Activated naive CD8-positive, alpha-beta T cell treated with anti-CD3 and anti-CD28 coated beads, Interleukin-2, amount 10 ng/mL, durations not matched to agents 7 days and 5 days (primary cell): ENCODE measurements around the gene AP5S1. TPM values are rescaled to one million over a fixed set of nuclear protein-coding genes. Genes with fewer than 3 reads are reported as not detected.

Experiments
- ATAC-seq: fragments of 150-1000 bp; cut with Tn5 transposase; one replicate; pipeline ENCODE4 v1.10.0; 2021; ENCODE audit warnings: low read depth, moderate library complexity
- POLR2A ChIA-PET: fragments of 350-600 bp; sonication (Branson Sonifier 250); formaldehyde crosslinking; loops from one replicate; lab custom pipeline; 2021; ENCODE audit warnings: antibody characterized with exemption; lab: Charles Lee
- DNase-seq: peaks from one replicate; pipeline ENCODE4 v3.0.0; 2021
- H3K27ac Mint-ChIP-seq: one replicate; pipeline ENCODE4 v1.8.0; 2022; ENCODE audit warnings: mild to moderate bottlenecking, mixed read lengths
- H3K27me3 Mint-ChIP-seq: one replicate; pipeline ENCODE4 v1.8.0; 2022; ENCODE audit warnings: mild to moderate bottlenecking, moderate library complexity, mixed read lengths
- H3K36me3 Mint-ChIP-seq: one replicate; pipeline ENCODE4 v1.8.0; 2021; ENCODE audit warnings: mild to moderate bottlenecking, mixed read lengths
- H3K4me1 Mint-ChIP-seq: one replicate; pipeline ENCODE4 v1.8.0; 2021; ENCODE audit warnings: mixed read lengths
- H3K4me3 Mint-ChIP-seq: one replicate; pipeline ENCODE4 v1.8.0; 2022; ENCODE audit warnings: mild to moderate bottlenecking, moderate library complexity, mixed read lengths
- H3K9me3 Mint-ChIP-seq: one replicate; pipeline ENCODE4 v1.8.0; 2021; ENCODE audit warnings: mixed read lengths
- total RNA-seq, 2 experiments: library from RNA; stranded (reverse); gene quantifications; one replicate each; pipeline ENCODE4 v1.2.3, GENCODE V29; 2021

Gene AP5S1
- total RNA-seq, 2 experiments from 2014 or later: 11.1 to 12.5 TPM

DNA sequence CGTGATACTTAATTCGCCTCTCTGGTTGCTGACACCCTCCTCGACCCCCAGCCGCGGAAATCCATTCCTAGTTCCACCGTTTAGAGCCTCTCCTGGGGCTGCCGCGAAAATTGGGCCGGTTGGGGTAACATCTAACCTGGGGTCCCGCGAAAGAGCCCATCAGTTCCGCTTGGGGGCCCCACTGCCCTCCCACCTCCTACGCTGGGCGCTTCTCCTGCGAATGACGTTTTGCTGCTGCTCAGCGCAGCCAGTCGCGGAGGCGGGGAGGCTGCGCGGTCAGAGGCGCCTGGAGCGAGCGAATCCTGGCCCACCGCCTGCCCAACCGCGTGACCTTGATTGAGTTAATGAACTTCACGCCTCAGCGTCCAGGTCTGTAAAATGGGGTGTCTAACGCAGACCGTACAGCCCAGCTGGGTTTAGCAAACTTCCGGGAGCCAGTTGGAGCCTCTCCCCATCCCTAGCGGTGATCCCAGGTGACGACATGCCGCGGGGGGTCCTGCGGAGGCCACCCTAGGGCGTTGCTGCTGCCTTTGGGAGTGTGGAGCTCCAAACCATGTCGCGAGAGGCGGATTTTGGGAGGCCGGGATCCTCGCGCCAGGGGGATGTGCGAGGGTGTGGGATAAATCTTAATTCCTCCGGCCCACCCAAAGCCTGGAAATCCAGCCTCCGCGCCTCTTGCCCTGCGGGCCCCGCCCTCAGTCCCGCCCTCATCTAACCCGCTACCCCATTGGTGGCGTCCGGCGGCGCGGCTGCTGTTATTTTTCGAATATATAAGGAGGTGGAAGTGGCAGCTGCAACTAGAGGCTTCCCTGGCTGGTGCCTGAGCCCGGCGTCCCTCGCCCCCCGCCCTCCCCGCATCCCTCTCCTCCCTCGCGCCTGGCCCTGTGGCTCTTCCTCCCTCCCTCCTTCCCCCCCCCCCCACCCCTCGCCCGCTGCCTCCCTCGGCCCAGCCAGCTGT, 24.6 kb upstream of the AP5S1 start, which contains the start of gene CDC25B:
CDC25B (plus strand) TSS at position 800 of the 958 bp plus-strand sequence. CDS start 222 bp downstream, outside the sequence.
- peak; percentile 87 for DNase-seq
- POLR2A ChIA-PET: interaction anchor here (0.6 to 2.9 kb wide), 7 partner anchors 9 to 108 kb away, joined by 3 to 16 read pairs (median 8); partner anchors contain the start of genes ADISSP, AP5S1 and CENPB
- H3K36me3 Mint-ChIP-seq: peaks cover 28% of the 10 kb centered on the region
- no peaks in the 10 kb centered on the region for H3K27me3 Mint-ChIP-seq
- H3K9me3 Mint-ChIP-seq: no peaks in the 10 kb centered on the region
- peaks cover 34% of the 10 kb centered on the region for H3K4me1 Mint-ChIP-seq
- ATAC-seq: peak; percentile 68
- H3K27ac Mint-ChIP-seq: peak within 1 kb of the TSS; percentile 92
- H3K4me3 Mint-ChIP-seq: peak within 1 kb of the TSS; percentile 90

DNA sequence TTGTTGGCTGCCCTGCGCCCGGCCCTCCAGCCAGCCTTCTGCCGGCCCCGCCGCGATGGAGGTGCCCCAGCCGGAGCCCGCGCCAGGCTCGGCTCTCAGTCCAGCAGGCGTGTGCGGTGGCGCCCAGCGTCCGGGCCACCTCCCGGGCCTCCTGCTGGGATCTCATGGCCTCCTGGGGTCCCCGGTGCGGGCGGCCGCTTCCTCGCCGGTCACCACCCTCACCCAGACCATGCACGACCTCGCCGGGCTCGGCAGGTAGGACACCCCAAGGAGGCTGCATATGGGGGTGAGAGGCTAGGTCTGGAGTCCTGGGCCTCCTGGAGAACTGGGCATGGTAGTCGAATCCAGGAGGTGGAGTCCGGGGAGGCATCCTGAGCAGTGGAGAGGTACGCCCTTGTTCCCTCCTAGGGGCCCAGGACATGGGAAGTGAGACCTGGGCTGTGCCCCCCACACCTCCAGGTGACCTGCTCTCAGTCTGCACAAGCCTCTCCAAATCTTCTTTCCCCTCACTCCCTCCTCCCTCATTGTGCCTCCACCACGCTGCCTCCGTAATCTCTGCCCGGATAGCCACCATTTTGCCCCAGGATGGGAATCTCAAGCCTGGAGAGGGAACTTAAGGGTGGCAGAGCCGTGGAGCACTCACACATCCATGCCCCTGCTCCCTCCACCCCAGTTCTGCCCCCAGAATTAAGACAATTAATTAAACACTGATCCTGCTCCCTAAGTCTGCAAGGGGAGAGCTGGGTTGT, 23.7 kb upstream of the AP5S1 start:
- no peaks in the 10 kb centered on the region for H3K9me3 Mint-ChIP-seq
- ATAC-seq (no peak), DNase-seq (no peak)
- POLR2A ChIA-PET: interaction anchor here (0.6 to 2.9 kb wide), 8 partner anchors 9 to 107 kb away, joined by 3 to 16 read pairs (median 8); partner anchors contain the start of genes ADISSP, AP5S1 and CENPB
- H3K4me3 Mint-ChIP-seq: peak overlapping the region; percentile 90
- H3K27ac Mint-ChIP-seq: peak overlapping the region; percentile 84
- H3K4me1 Mint-ChIP-seq: peaks cover 36% of the 10 kb centered on the region
- no peaks in the 10 kb centered on the region for H3K27me3 Mint-ChIP-seq
- peaks cover 30% of the 10 kb centered on the region for H3K36me3 Mint-ChIP-seq

DNA sequence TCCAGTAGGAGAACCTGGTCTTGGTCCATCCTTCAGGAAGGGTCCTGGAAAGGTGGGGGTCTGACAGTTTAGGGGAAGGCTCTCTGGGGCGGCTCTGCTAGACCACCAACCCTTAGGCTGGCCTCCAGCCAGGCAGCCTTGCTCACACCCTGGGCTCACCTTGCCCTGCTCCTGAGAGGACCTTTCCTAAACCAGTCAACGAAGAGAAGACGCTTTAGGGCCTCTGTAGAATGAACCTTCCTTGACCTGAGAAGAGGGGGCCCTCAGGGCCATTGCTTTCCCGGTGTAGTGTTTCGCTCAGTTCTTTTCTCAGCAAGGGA, 23.2 kb upstream of the AP5S1 start:
- no peaks in the 10 kb centered on the region for H3K9me3 Mint-ChIP-seq
- peak; percentile 37 for DNase-seq
- POLR2A ChIA-PET: interaction anchor here (0.8 to 2.9 kb wide), 3 partner anchors 23 to 48 kb away, joined by 3 to 16 read pairs (median 8); partner anchors contain the start of genes ADISSP and AP5S1
- H3K27ac Mint-ChIP-seq: peak overlapping the region; percentile 84
- peak overlapping the region; percentile 90 for H3K4me3 Mint-ChIP-seq
- H3K27me3 Mint-ChIP-seq: no peaks in the 10 kb centered on the region
- peaks cover 30% of the 10 kb centered on the region for H3K36me3 Mint-ChIP-seq
- H3K4me1 Mint-ChIP-seq: peaks cover 36% of the 10 kb centered on the region
- no peak for ATAC-seq

DNA sequence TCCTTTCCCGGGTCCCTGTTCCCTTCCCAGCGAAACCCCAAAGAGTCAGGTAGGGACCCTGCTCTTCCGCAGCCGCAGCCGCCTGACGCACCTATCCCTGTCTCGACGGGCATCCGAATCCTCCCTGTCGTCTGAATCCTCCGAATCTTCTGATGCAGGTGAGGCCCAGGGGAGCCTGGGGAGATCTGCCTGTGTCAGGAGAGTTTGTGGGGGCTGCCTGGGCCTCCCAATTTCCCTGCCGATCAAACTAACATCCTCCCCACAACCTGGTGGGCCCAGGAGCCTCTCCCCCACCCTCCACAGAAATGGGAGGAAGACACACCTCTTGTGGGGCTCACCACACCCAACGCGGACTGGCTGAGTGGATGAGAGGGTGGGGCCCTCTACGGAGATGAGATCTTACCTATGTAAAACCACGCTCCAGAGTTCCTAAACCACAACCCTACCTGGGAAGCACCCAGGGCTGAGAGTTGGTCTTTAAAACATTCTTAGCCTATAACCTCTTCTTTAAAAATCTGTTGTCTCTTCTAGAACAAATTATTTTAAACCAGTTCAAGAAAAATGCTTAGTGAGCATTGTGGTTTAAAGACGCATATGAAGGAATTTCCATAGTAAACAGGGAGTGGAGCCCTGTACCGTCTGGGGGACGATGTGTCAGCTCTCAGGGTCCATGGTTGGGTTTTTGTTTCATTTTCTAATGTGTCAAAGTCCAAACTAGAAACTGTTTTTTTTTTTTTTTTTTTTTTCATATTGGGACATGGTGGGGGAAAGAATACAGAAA, 22.6 kb upstream of the AP5S1 start:
- peaks cover 35% of the 10 kb centered on the region for H3K36me3 Mint-ChIP-seq
- peak; percentile 41 for ATAC-seq
- POLR2A ChIA-PET: interaction anchor here (0.7 to 4.6 kb wide), 6 partner anchors 14 to 258 kb away, joined by 3 to 59 read pairs (median 8); partner anchors contain the start of gene ADISSP
- peak; percentile 69 for DNase-seq
- H3K4me3 Mint-ChIP-seq: peak overlapping the region; percentile 90
- H3K9me3 Mint-ChIP-seq: no peaks in the 10 kb centered on the region
- H3K27me3 Mint-ChIP-seq: no peaks in the 10 kb centered on the region
- peaks cover 40% of the 10 kb centered on the region for H3K4me1 Mint-ChIP-seq
- peak overlapping the region; percentile 84 for H3K27ac Mint-ChIP-seq

DNA sequence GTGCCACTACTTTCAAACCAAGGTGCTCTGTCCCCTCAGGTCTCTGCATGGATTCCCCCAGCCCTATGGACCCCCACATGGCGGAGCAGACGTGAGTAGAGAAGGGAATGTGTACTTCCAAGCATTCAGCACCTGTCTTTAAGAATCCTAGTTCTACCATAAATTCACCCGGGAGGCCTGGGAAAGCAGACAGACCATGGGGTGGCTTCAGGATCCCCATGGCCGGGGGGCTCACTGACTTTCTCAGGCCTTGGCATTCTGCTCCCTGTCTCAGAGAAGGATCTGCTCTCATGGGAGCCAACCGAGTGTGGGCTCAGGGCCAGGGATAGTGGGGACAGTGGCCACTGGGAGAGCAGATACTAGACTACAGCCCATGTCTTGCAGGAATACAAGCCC, 22.0 kb upstream of the AP5S1 start:
- peak overlapping the region; percentile 90 for H3K4me3 Mint-ChIP-seq
- H3K9me3 Mint-ChIP-seq: no peaks in the 10 kb centered on the region
- H3K36me3 Mint-ChIP-seq: peaks cover 37% of the 10 kb centered on the region
- no peaks in the 10 kb centered on the region for H3K27me3 Mint-ChIP-seq
- POLR2A ChIA-PET: interaction anchor here (0.7 to 4.6 kb wide), 4 partner anchors 14 to 258 kb away, joined by 4 to 59 read pairs (median 8); no protein-coding TSS in a partner anchor
- no peak for DNase-seq
- ATAC-seq: no peak
- H3K4me1 Mint-ChIP-seq: peaks cover 43% of the 10 kb centered on the region
- H3K27ac Mint-ChIP-seq: peak overlapping the region; percentile 84

DNA sequence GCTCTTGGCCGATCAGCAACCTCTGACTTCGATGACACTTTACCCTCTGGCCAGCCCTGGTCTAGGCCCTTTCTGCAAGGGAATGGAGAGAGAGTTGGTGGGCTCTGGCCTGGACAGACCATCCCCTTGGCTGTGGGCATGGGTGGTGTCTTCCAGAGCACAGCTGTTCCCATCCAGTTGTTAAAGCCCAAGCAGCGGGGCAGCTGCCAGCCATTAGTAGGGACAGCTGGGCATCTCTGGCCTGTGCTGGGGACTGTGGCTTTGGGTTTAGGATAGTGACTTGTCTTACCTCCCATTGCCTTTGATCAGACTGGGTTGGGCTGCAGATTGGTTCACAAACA, 21.5 kb upstream of the AP5S1 start:
- H3K4me3 Mint-ChIP-seq: peak overlapping the region; percentile 90
- peaks cover 44% of the 10 kb centered on the region for H3K4me1 Mint-ChIP-seq

DNA sequence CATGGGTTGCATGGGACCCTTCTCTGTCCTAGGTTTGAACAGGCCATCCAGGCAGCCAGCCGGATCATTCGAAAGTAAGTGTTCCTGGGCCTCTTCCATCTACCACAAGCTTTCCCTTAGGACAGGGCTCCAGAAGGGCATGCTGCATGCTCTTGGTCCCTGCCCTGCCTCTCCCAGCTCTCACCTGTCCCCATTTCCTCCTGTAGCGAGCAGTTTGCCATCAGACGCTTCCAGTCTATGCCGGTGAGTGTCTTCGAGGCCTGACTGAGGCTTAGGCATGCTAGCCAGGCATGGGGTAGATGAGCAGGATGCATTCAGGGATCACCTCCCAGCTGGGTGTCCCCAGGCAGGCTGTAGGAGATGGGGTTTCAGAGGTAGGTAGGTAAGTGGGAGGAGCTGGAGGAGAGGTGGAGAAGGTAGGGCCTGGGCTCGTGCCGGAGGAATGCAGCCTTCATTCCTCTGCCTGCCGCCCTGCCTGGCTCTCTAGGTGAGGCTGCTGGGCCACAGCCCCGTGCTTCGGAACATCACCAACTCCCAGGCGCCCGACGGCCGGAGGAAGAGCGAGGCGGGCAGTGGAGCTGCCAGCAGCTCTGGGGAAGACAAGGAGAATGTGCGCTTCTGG, 20.0 kb upstream of the AP5S1 start:
- POLR2A ChIA-PET: interaction anchor here (1.0 to 4.6 kb wide), 7 partner anchors 9 to 20 kb away, joined by 3 to 59 read pairs (median 7); partner anchors contain the start of genes AP5S1 and CENPB
- Mint-ChIP-seq H3K36me3 (peaks cover 54% of the 10 kb centered on the region), H3K9me3 (no peaks in the 10 kb centered on the region), H3K27me3 (no peaks in the 10 kb centered on the region), H3K4me3 (peak overlapping the region; percentile 90), H3K27ac (peak overlapping the region; percentile 84), H3K4me1 (peaks cover 50% of the 10 kb centered on the region)
- DNase-seq (no peak), ATAC-seq (no peak)

More for the DNA sequence above, 21.5 kb upstream of the AP5S1 start:
- Mint-ChIP-seq H3K36me3 (peaks cover 42% of the 10 kb centered on the region), H3K9me3 (no peaks in the 10 kb centered on the region), H3K27ac (peak overlapping the region; percentile 84), H3K27me3 (no peaks in the 10 kb centered on the region)
- no peak for DNase-seq
- ATAC-seq: no peak
- POLR2A ChIA-PET: interaction anchor here (1.0 to 4.6 kb wide), 6 partner anchors 11 to 22 kb away, joined by 7 to 59 read pairs (median 11); partner anchors contain the start of genes AP5S1 and CENPB

DNA sequence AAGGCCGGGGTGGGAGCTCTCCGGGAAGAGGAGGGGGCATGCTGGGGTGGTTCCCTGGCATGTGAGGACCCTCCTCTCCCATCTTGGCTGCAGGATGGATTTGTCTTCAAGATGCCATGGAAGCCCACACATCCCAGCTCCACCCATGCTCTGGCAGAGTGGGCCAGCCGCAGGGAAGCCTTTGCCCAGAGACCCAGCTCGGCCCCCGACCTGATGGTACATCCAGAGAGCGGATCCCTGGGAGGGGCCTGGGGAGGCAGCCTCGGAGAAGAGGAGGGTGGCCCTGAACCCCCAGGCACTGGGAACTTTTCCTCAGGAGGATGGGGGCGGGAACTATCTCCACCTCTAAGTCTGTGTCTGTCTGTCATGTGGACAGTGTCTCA, 19.5 kb upstream of the AP5S1 start:
- POLR2A ChIA-PET: interaction anchor here (1.0 to 4.6 kb wide), 5 partner anchors 11 to 19 kb away, joined by 3 to 59 read pairs (median 9); partner anchors contain the start of genes AP5S1 and CENPB
- Mint-ChIP-seq H3K4me3 (no peak overlapping the region), H3K4me1 (peaks cover 49% of the 10 kb centered on the region), H3K27ac (peak overlapping the region; percentile 11), H3K36me3 (peaks cover 56% of the 10 kb centered on the region), H3K9me3 (no peaks in the 10 kb centered on the region), H3K27me3 (no peaks in the 10 kb centered on the region)
- DNase-seq: no peak
- no peak for ATAC-seq

DNA sequence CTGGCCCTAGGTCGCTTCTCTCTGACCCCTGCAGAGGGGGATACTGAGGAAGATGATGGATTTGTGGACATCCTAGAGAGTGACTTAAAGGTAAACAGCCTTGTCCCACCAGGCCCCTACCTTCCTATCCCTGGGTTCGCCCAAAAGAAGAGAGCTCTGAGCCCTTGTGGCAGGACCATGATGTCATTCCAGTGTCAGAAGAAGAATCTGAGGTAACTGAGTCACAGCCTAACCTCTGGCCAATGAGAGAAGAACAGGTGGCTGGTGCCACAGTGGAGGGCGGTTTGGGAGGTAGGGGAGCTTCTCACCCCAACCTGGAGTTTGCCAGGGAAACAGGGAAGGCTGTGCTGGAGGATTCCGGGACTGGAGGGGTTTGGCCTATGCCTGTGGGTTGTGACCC, 19.0 kb upstream of the AP5S1 start:
- POLR2A ChIA-PET: interaction anchor here (1.0 to 4.6 kb wide), 5 partner anchors 11 to 19 kb away, joined by 3 to 59 read pairs (median 9); partner anchors contain the start of genes AP5S1 and CENPB
- no peaks in the 10 kb centered on the region for H3K9me3 Mint-ChIP-seq
- DNase-seq (no peak), ATAC-seq (no peak)
- peaks cover 52% of the 10 kb centered on the region for H3K4me1 Mint-ChIP-seq
- no peak overlapping the region for H3K4me3 Mint-ChIP-seq
- H3K36me3 Mint-ChIP-seq: peaks cover 59% of the 10 kb centered on the region
- no peaks in the 10 kb centered on the region for H3K27me3 Mint-ChIP-seq
- H3K27ac Mint-ChIP-seq: peak overlapping the region; percentile 11

DNA sequence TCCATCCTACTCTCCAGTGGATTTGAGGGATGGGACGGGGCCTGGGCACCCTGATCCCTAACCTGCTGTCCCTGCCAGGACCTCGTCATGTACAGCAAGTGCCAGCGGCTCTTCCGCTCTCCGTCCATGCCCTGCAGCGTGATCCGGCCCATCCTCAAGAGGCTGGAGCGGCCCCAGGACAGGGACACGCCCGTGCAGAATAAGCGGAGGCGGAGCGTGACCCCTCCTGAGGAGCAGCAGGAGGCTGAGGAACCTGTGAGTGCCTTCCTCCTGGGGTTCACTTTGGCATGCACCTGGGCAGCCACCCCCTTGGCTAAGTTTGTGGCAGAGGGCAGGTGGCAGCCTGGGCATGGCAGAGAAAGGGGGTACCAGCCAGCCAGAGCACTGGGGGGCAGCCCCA, 18.5 kb upstream of the AP5S1 start:
- ATAC-seq (no peak), DNase-seq (no peak)
- no peak overlapping the region for H3K4me3 Mint-ChIP-seq
- peaks cover 55% of the 10 kb centered on the region for H3K4me1 Mint-ChIP-seq
- no peaks in the 10 kb centered on the region for H3K9me3 Mint-ChIP-seq
- peaks cover 61% of the 10 kb centered on the region for H3K36me3 Mint-ChIP-seq
- no peaks in the 10 kb centered on the region for H3K27me3 Mint-ChIP-seq
- H3K27ac Mint-ChIP-seq: no peak overlapping the region
- POLR2A ChIA-PET: interaction anchor here (4.6 kb wide), 1 partner anchor 10 kb away, joined by 59 read pairs; no protein-coding TSS in a partner anchor

DNA sequence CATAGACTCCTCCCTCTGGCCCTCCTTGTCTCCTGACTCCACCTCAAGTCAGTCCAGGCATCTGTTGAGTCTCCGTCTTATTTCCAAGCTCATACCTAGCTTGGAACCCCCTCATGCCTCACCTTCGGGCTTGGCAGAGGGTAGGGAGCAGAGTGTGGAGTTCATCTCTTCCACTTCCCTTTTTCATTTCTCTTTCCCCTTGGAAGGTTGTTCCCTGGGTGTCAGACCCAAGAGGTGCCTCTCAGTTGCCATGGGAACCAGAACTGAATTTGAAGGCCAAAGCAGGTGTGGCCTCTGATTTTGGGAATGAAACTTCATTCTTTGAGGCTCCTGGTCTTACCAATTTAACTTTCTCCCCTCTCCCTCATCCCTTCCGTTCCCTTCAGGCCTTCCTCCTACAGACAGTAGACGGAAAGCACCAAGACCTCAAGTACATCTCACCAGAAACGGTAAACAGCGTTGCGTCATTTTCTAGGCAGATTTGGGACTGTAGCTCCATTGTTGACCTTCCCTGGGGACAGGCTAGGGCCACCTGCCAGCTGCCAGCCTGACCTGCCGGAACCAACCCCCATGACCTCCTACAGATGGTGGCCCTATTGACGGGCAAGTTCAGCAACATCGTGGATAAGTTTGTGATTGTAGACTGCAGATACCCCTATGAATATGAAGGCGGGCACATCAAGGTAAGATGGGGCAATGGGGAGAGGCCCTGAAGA, 17.7 kb upstream of the AP5S1 start:
- POLR2A ChIA-PET: no interaction called here
- Mint-ChIP-seq H3K4me3 (no peak overlapping the region), H3K9me3 (no peaks in the 10 kb centered on the region)

More for the DNA sequence above, 17.7 kb upstream of the AP5S1 start:
- ATAC-seq (no peak), DNase-seq (no peak)
- Mint-ChIP-seq H3K27ac (peak overlapping the region; percentile 71), H3K4me1 (peaks cover 59% of the 10 kb centered on the region), H3K27me3 (no peaks in the 10 kb centered on the region), H3K36me3 (peaks cover 58% of the 10 kb centered on the region)
